ENCODE results near the gene LRRK1.

The LRRK1 gene

GRCh38 chr15:101025896-101026631 is 106.9 kb downstream of the LRRK1 start:
- no peak for TF ChIP-seq CTCF (IDR thresholded peaks at IDR 0.05; ENCODE audit: extremely low read depth, insufficient read depth, missing control alignments)
- no peak for DNase-seq (ENCODE audit: low spot score)
- in situ Hi-C loops (cut with MboI; ENCODE audit: low pct_unique_long_range_greater_than_20kb, low sequenced_read_pairs, unreplicated experiment) = no loop called here

- in situ Hi-C loops (cut with MboI; ENCODE audit: low pct_unique_long_range_greater_than_20kb, low sequenced_read_pairs, unreplicated experiment) = no loop called here
- no peak for TF ChIP-seq CTCF (IDR thresholded peaks at IDR 0.05; ENCODE audit: extremely low read depth, insufficient read depth, missing control alignments)
- DNase-seq (ENCODE audit: low spot score) = no peak
These were observed 107.6 kb downstream of the LRRK1 start for GRCh38 chr15:101026656-101027272.

GRCh38 chr15:101027273-101027901 is 108.2 kb downstream of the LRRK1 start:
- in situ Hi-C loops (cut with MboI; ENCODE audit: low pct_unique_long_range_greater_than_20kb, low sequenced_read_pairs, unreplicated experiment) = no loop called here
- no peak for TF ChIP-seq CTCF (IDR thresholded peaks at IDR 0.05; ENCODE audit: extremely low read depth, insufficient read depth, missing control alignments)
- no peak for DNase-seq (ENCODE audit: low spot score)

GRCh38 chr15:101027920-101028319 is 108.8 kb downstream of the LRRK1 start:
- no peak for DNase-seq (ENCODE audit: low spot score)
- TF ChIP-seq CTCF (IDR thresholded peaks at IDR 0.05; ENCODE audit: extremely low read depth, insufficient read depth, missing control alignments) = no peak
- in situ Hi-C loops (cut with MboI; ENCODE audit: low pct_unique_long_range_greater_than_20kb, low sequenced_read_pairs, unreplicated experiment) = no loop called here

GRCh38 chr15:101028321-101028720 is 109.2 kb downstream of the LRRK1 start:
- TF ChIP-seq CTCF (IDR thresholded peaks at IDR 0.05; ENCODE audit: extremely low read depth, insufficient read depth, missing control alignments) = no peak
- no peak for DNase-seq (ENCODE audit: low spot score)
- in situ Hi-C loops (cut with MboI; ENCODE audit: low pct_unique_long_range_greater_than_20kb, low sequenced_read_pairs, unreplicated experiment) = no loop called here

GRCh38 chr15:101028772-101029438 is 109.7 kb downstream of the LRRK1 start:
- in situ Hi-C loops (cut with MboI; ENCODE audit: low pct_unique_long_range_greater_than_20kb, low sequenced_read_pairs, unreplicated experiment) = no loop called here
- no peak for TF ChIP-seq CTCF (IDR thresholded peaks at IDR 0.05; ENCODE audit: extremely low read depth, insufficient read depth, missing control alignments)
- DNase-seq (ENCODE audit: low spot score) = no peak
